Natural killer cell (primary cell): Measurements from ENCODE around the gene MYDGF. TPM values are rescaled to one million over a fixed set of nuclear protein-coding genes. Genes with fewer than 3 reads are reported as not detected.

Experiments used
- ATAC-seq, 3 donors: fragments of 150-1000 bp in 2 of 3; fragments of 200-7000 bp in 1 of 3; cut with Tn5 transposase; 1 replicate in 1 of 3; 2 replicates in 2 of 3; pipeline ENCODE4 v1.10.0; 2021; ENCODE audit warnings: mild to moderate bottlenecking in 2 of 3, moderate library complexity in 2 of 3
- DNase-seq, 2 donors: peaks; one replicate each; pipeline versions ENCODE4 v3.0.0 to v3.0.0-alpha.2; 2013 to 2021; ENCODE audit warnings: mixed read lengths in 1 of 2
- H3K27ac ChIP-seq: one replicate; pipeline ENCODE4 v1.5.1; 2013; ENCODE audit warnings: mild to moderate bottlenecking, low read length
- H3K27me3 ChIP-seq: one replicate; pipeline ENCODE4 v1.6.1; 2013; ENCODE audit warnings: low read length; ENCODE audit not compliant: control insufficient read depth, insufficient read depth
- H3K36me3 ChIP-seq: one replicate; pipeline ENCODE4 v1.6.1; 2013; ENCODE audit warnings: low read length; ENCODE audit not compliant: control insufficient read depth, insufficient read depth
- H3K4me1 ChIP-seq: one replicate; pipeline ENCODE4 v1.6.1; 2013; ENCODE audit warnings: low read length; ENCODE audit not compliant: control insufficient read depth, insufficient read depth
- H3K4me3 ChIP-seq: one replicate; pipeline ENCODE4 v1.5.1; 2013; ENCODE audit warnings: low read length
- H3K9me3 ChIP-seq: one replicate; pipeline ENCODE4 v1.6.1; 2013; ENCODE audit warnings: low read length; ENCODE audit not compliant: control insufficient read depth, insufficient read depth
- H3K27ac Mint-ChIP-seq, 2 donors: one replicate each; pipeline ENCODE4 v1.8.0; 2022; ENCODE audit warnings: mild to moderate bottlenecking in 2 of 2, mixed read lengths in 2 of 2, moderate library complexity in 1 of 2
- H3K27me3 Mint-ChIP-seq, 2 donors: one replicate each; pipeline ENCODE4 v1.8.0; 2022; ENCODE audit warnings: low read depth in 2 of 2, mixed read lengths in 2 of 2
- H3K36me3 Mint-ChIP-seq: one replicate; pipeline ENCODE4 v1.8.0; 2022; ENCODE audit warnings: mixed read lengths
- H3K4me1 Mint-ChIP-seq, 2 donors: one replicate each; pipeline ENCODE4 v1.8.0; 2022; ENCODE audit warnings: mixed read lengths in 2 of 2
- H3K4me3 Mint-ChIP-seq: one replicate; pipeline ENCODE4 v1.8.0; 2022; ENCODE audit warnings: mild to moderate bottlenecking, moderate library complexity, mixed read lengths
- H3K9me3 Mint-ChIP-seq, 2 donors: one replicate each; pipeline ENCODE4 v1.8.0; 2022; ENCODE audit warnings: mixed read lengths in 2 of 2
- WGBS: methylation state at CpG from one replicate; pipeline ENCODE4 v1.1.7; 2013; ENCODE audit warnings: missing lambda C conversion rate; ENCODE audit not compliant: insufficient coverage; 5-methylcytosine and 5-hydroxymethylcytosine counted together
- intact Hi-C: fragments of 100-400 bp; cut with micrococcal nuclease; formaldehyde crosslinking; loops from one replicate; pipeline ENCODE4 v1.14.2; 2022
- total RNA-seq, 4 donors: library from RNA; stranded (reverse); fragments of 120-200 nt in 1 of 4; gene quantifications; one replicate each; pipeline versions ENCODE4 v1.2.3 to v1.2.4, GENCODE V29; 2013 to 2022
- TF ChIP-seq, protein P1 (sequence below): fragments of 200-600 bp; IDR thresholded peaks from one replicate; pipeline ENCODE4 v1.8.0; 2022; ENCODE audit warnings: antibody characterized with exemption

The MYDGF gene
- total RNA-seq, 3 donors from 2014 or later (not counting 1 experiment from before 2014, with no cell fraction given) = 36.9 to 41.8 (median 37.2) TPM

DNA sequence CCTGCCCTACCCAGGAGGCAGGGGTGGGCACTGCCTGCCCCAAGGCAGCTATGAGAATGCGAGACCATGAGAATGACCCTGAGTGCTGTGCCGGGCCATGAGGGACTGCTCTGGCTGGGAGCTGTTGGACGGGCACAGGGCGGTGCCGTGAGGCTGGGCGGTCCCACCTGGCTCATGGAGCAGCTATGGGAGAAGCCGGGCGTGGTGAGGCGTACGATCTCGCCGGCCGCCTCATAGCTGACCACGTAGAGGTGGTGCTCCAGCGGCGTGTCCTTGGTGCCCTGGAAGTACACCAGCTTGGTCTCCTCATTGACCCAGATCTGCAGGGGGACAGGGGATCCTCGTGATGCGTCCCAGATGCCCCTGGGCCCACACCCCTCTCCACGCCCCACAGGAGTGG, 19.3 kb upstream of the MYDGF start:
- intact Hi-C loops = no loop called here
- H3K9me3 ChIP-seq = no peaks in the 10 kb centered on the region
- Mint-ChIP-seq H3K36me3 (no peaks in the 10 kb centered on the region), H3K27ac (no peak overlapping the region), H3K4me1 (peaks cover 0 to 4% of the 10 kb centered on the region in 2 donors), H3K27me3 (no peaks in the 10 kb centered on the region), H3K9me3 (no peaks in the 10 kb centered on the region), H3K4me3 (no peak overlapping the region)
- H3K36me3 ChIP-seq = peaks cover 80% of the 10 kb centered on the region
- TF ChIP-seq, protein P1, sequence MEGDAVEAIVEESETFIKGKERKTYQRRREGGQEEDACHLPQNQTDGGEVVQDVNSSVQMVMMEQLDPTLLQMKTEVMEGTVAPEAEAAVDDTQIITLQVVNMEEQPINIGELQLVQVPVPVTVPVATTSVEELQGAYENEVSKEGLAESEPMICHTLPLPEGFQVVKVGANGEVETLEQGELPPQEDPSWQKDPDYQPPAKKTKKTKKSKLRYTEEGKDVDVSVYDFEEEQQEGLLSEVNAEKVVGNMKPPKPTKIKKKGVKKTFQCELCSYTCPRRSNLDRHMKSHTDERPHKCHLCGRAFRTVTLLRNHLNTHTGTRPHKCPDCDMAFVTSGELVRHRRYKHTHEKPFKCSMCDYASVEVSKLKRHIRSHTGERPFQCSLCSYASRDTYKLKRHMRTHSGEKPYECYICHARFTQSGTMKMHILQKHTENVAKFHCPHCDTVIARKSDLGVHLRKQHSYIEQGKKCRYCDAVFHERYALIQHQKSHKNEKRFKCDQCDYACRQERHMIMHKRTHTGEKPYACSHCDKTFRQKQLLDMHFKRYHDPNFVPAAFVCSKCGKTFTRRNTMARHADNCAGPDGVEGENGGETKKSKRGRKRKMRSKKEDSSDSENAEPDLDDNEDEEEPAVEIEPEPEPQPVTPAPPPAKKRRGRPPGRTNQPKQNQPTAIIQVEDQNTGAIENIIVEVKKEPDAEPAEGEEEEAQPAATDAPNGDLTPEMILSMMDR = no peak
- H3K27ac ChIP-seq = no peak overlapping the region
- ATAC-seq = no peak
- no peak overlapping the region for H3K4me3 ChIP-seq
- DNase-seq = no peak
- 98% methylated on average over 19 of the region's 19 CpGs for WGBS
- no peaks in the 10 kb centered on the region for H3K4me1 ChIP-seq
- no peaks in the 10 kb centered on the region for H3K27me3 ChIP-seq

DNA sequence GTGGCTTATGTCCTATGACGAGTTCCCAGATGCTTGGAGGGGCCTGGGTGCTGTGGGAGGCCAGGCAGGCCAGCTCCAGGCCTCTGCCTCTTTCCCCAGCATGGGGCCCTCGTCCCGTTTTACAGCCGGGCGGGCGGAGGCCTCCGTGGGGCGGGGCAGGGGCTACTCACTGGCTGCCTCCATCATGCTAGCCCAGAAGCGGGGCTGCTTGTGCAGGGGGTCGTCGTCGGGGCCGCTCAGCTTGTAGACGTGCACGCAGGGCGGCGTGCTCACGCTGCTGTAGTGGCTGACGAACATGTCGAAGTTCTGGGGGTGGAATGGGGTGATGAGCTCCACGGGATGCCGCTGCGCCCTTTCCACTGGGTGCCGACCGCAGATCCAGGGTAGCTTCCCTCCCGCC, 18.4 kb upstream of the MYDGF start:
- H3K27me3 ChIP-seq = no peaks in the 10 kb centered on the region
- Mint-ChIP-seq H3K4me3 (no peak overlapping the region), H3K9me3 (no peaks in the 10 kb centered on the region), H3K4me1 (no peaks in the 10 kb centered on the region), H3K27ac (no peak overlapping the region), H3K27me3 (no peaks in the 10 kb centered on the region), H3K36me3 (no peaks in the 10 kb centered on the region)
- intact Hi-C loops = no loop called here
- H3K27ac ChIP-seq = no peak overlapping the region
- H3K4me3 ChIP-seq = no peak overlapping the region
- WGBS = 97% methylated on average over 26 of the region's 26 CpGs
- DNase-seq (no peak), ATAC-seq (no peak)
- H3K9me3 ChIP-seq = no peaks in the 10 kb centered on the region
- H3K36me3 ChIP-seq = peaks cover 79% of the 10 kb centered on the region
- TF ChIP-seq, protein P1 = no peak
- H3K4me1 ChIP-seq = no peaks in the 10 kb centered on the region

DNA sequence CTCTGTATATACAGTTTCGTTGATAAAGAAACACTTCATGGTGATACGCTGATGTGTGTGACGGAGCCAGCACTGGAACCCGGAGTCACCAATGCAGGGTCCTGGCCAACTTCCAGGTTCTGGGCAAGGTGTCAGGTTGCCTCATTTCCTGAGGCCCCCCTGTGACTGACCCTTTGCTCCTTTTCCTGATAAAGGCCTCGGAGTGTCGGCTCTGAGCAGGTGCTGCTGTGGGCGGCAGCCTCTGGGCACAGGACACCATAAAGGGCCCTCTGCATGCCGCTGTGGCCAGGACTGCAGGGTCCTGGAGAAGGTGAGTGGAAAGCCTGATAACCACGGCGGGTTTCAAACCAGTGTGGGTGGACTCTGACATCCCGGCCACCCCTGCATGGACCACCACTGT, 17.3 kb upstream of the MYDGF start:
- Histone ChIP-seq H3K4me1 (no peaks in the 10 kb centered on the region), H3K27me3 (no peaks in the 10 kb centered on the region), H3K36me3 (peaks cover 72% of the 10 kb centered on the region), H3K27ac (no peak overlapping the region), H3K9me3 (no peaks in the 10 kb centered on the region), H3K4me3 (no peak overlapping the region)
- H3K36me3 Mint-ChIP-seq = no peaks in the 10 kb centered on the region
- H3K9me3 Mint-ChIP-seq = no peaks in the 10 kb centered on the region
- WGBS = 95% methylated on average over 11 of the region's 11 CpGs
- no peak overlapping the region for H3K4me3 Mint-ChIP-seq
- intact Hi-C loops = no loop called here
- DNase-seq (no peak), ATAC-seq (no peak)
- H3K27me3 Mint-ChIP-seq = no peaks in the 10 kb centered on the region
- TF ChIP-seq, protein P1 = no peak
- no peak overlapping the region for H3K27ac Mint-ChIP-seq
- H3K4me1 Mint-ChIP-seq = no peaks in the 10 kb centered on the region

DNA sequence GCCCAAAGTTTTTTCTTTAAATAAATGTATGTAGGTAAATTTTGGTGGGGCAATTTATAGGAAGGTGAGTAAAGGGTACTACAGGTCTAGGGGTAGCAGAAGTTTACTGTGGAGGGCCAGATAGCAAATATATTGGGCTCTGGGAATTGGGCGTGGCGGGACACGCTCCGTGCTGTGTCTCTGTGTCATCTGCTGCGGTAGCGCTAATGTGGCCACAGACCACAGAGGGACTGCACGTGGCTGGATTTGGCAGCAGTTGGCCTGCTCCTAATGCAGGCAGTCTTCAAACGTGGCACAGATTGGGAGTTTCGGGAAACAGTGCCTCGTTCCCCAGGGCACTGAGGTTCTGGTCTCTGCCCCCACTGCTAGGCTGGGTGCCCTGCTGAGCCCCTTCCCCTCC, 16.6 kb upstream of the MYDGF start:
- H3K27me3 ChIP-seq = no peaks in the 10 kb centered on the region
- H3K9me3 ChIP-seq = no peaks in the 10 kb centered on the region
- no peak for DNase-seq
- intact Hi-C loops = no loop called here
- no peak overlapping the region for H3K27ac ChIP-seq
- ATAC-seq = no peak
- H3K36me3 ChIP-seq = peaks cover 72% of the 10 kb centered on the region
- no peak overlapping the region for H3K27ac Mint-ChIP-seq
- TF ChIP-seq, protein P1 = no peak
- no peaks in the 10 kb centered on the region for H3K9me3 Mint-ChIP-seq
- no peaks in the 10 kb centered on the region for H3K4me1 ChIP-seq
- no peak overlapping the region for H3K4me3 Mint-ChIP-seq
- no peak overlapping the region for H3K4me3 ChIP-seq
- 92% methylated on average over 10 of the region's 10 CpGs for WGBS
- H3K4me1 Mint-ChIP-seq = no peaks in the 10 kb centered on the region
- no peaks in the 10 kb centered on the region for H3K27me3 Mint-ChIP-seq
- H3K36me3 Mint-ChIP-seq = no peaks in the 10 kb centered on the region
